Measurements from ENCODE around the gene PAQR8.
"Not testable (repeated sequence)": the region's sequence is repeated elsewhere in the genome, so short reads cannot be mapped to it uniquely, and the experiment has no call there.

The PAQR8 gene

DNA sequence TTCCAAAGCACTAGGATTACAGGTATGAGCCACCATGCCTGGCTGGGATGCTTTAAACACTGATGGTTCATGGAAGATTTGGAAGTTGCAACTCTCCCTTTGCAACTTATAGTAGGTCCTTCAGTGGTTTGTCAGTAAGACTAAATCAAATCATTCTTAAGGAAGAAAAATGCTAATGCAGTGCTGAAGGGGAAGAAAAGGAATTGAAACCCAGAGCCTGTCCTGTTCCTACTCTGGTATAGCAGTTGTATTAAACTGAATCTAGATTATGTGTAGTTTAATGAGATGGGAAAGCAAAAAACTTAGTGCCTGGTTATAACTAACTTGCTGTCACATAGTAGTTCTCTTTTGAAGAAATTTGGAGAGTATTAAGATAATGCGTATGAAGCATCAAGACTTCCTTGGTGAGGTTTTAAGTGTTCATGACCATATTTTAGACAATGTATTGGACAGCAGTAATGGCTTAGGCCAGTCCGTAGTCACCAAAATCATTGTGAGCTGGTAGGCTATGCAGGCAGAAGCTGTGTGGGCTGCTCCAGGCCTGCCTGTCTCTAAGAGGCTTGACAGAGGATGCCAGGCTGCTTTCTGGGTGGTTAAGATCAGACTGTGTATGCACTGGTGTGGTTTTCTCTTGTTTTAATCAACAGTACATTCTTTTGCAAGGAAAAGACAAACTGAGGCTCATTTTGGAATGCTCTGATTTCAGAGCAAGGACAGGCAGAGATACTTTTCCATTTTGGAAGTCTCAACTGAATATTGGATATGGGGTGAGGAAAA lies 14.0 kb downstream of the PAQR8 start:
- no peak for DNase-seq (ENCODE audit: low read depth in 2 of 2, low spot score in 1 of 2)

DNA sequence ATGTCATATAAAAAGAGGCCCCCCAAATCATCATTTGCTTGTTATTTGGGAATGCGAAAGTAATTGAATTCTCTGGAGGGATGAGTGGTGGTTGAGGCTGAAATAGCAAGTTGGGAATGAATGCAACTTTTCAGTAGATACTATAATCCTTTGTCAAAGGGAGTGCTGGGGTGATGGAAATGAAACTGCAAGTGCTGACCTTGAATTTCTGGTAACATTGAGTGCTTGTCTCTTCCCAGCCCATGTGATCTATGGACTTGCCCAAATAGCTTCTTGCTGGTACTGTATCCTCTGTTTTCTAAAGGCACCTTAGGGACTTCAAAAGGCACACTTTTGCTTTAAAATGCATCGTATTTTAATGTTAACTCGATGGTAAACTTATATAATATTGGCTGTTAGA lies 14.8 kb downstream of the PAQR8 start:
- no peak for DNase-seq (ENCODE audit: low read depth in 2 of 2, low spot score in 1 of 2)

DNA sequence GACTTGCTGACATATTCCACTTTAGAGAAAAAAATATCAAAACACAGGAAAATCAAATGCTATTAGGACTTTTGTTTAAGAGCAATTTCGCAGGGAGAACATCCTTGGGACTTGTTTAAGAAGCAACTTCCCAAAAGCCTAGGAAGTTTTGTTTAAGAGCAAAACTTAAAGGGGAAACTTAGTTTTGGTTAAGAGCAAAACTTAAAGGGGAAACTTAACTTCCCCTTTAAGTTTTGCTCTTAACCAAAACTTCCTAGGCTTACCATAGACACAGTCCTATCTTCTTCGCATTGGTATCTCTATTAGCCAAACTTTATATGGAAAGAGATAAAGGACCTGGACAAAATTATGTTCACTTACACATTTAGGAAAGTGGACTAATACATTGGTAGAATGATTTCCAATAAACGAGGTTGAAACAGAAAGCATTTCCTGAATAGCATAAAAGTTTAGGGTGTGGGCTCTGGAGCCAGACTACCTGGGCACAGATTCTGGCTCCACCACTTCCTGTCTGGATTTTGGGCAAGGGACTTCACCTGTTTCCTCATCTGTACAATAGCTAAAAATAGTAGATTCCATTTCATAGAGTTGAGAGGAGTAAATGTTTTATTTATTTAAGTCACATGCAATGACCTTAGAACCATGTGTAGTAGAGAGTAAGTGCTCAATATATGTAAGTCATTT lies 15.7 kb downstream of the PAQR8 start:
- no peak for DNase-seq (ENCODE audit: low read depth in 2 of 2, low spot score in 1 of 2)

DNA sequence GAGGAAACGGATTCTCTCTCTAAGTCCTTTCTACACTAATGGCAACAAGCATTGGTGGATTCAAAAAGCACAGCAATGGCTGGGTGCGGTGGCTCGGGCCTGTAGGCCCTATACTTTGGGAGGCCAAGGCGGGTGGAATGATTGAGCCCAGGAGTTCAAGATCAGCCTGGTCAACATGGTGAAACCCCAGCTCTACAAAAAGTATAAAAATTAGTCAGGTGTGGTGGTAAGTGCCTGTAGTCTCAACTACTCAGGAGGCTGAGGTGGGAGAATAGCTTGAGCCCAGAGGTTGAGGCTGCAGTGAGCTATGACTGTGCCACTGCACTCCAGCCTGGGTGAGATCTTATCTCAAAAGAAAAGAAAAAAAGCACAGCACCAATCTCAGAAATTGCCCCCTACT lies 19.3 kb downstream of the PAQR8 start:
- DNase-seq (ENCODE audit: low read depth in 2 of 2, low spot score in 1 of 2), result no peak

DNA sequence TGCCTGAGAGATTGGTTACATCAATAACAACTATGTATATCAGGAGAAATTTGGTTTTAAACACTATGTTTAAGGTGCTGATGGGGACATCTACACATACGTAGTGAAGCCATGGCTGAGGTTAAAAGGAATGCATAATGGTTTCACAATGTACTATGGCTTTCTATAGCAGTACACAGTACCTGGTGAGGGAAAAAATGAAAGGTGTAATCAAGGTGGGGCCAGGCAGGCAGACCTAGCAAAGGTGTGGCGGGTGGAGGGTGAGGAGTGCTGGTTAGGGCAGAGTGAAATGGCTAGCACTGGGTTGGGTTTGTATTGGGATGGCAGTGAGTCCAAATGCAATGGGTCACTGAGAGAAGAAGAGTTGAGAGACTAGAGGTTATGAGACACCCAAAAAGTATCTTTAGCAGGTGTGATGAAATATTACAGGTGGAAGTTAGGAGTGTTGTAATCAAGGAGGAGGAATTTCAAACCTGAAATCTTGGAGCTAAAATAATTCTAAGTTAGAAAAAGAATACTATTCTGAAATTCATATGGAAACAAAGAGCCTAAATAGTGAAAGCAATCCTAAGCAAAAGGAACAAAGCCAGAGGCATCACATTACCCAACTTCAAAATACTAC lies 22.3 kb downstream of the PAQR8 start:
- no peak for DNase-seq (ENCODE audit: low read depth in 2 of 2, low spot score in 1 of 2)

DNA sequence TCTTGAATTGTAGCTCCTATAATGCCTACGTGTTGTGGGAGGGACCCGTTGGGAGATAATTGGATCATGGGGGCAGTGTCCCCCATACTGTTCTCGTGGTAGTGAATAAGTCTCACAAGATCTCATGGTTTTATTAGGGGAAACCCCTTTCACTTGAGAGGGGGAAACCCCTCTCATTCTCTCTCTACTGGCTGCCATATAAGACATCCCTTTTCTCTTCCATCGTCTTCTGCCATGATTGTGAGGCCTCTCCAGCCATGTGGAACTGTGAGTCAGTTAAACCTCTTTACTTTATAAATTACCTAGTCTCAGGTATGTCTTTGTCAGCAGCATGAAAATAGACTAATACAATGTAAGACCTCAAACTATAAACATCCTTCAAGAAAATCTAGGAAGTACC lies 23.1 kb downstream of the PAQR8 start:
- no peak for DNase-seq (ENCODE audit: low read depth in 2 of 2, low spot score in 1 of 2)

DNA sequence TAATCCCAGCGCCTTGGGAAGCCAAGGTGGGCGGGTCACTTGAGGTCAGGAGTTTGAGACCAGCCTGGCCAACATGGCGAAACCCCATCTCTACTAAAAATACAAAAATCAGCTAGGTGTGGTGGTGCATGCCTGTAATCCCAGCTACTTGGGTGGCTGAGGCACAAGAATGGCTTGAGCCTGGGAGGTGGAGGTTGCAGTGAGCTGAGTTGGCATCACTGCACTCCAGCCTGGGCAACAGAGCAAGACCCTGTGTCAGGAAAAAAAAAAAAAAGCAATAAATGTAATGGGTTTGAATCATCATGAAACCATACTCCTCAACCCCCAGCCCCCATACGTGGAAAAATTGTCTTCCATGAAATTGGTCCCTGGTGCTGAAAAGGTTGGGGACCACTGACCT lies 26.2 kb downstream of the PAQR8 start:
- not testable (repeated sequence) for DNase-seq (ENCODE audit: low read depth in 2 of 2, low spot score in 1 of 2)

DNA sequence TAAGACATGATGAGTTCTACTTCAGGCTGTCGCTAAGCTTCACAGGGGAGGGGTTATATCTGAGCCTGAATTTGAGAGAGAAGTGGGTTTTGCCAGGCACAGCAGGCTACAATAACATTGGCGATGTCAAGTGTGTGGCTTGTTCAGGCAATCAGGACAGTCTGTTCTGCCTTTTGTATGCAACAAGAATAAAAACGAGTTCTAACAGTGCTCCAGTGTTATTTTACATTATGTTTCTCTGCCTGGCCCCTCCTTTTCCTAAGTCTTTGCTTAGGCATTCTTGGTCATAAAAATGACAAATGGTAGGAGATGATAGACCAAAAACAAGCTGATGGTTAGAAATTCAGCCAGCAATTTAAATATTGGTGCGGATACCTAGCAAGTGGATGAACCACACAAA lies 26.8 kb downstream of the PAQR8 start:
- DNase-seq (ENCODE audit: low read depth in 2 of 2, low spot score in 1 of 2), result no peak

DNA sequence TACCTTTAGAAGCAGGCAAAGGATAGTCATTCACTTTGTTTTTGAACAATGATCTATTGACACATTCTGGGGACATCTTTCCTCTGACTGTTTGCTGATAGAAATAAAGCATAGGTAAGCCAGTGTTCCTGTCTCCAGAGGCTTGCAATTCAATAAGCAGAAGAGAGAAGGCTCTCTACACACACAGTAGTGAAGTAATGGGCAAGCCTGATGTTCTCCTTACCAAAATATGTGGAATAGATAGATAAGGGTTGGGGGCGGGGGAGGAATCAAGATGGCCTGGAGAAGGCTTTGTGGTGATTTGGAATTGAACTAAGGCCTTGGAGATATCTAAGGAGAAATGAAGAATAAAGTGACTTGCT lies 27.3 kb downstream of the PAQR8 start:
- no peak for DNase-seq (ENCODE audit: low read depth in 2 of 2, low spot score in 1 of 2)

DNA sequence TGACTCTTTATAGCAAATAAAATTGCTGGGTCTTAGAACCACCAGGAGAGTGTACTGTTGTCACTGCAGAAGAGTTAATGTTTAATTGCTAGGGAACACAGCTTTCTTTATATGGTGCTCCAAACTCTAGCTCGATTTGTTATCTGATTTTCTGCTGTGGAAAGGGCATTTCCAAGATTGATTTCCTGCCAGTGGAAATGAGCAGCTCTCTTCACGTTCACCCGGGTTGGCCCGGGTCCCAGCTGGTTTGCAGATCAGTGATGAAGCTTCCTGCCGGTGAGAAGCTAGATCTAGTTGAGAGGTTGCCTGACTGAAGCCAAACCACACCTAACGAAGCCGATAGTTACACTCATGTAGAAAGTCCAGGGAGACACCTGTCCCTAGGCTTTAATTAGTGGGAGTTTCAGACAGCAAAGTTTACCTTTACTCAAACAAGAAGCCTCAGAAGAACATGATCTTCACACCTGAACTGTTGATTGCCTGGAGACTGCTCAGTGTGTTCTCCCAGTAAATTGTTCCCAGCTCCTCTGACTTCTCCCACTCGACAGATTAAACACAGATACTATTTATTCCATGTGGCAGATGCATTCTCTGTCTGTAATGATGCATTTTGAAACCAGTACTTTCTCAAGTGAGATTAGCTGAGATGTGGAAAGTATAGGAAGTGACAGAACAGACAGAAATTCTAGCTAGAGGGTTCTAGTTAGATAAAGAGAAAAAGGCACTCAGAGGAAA lies 27.8 kb downstream of the PAQR8 start:
- peak in 1 of 2 donors; percentile 22 for DNase-seq (ENCODE audit: low read depth in 2 of 2, low spot score in 1 of 2)

DNA sequence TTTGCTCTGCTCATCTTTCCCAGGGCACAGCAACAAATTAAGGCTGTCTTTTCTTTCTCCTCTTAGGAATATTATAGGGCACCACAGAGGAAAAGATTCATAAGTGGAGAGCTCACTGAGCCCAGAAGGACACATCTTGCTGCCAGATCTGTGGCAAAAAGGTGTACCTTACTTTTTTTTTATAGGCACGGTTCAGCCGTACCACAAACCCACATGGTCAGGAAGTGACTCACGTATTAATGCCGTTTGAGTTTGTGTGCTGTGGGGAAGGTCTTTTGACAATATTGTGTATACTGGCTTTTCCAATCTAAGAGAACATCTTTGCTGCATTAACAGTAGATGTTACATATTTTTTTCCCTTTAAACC lies 28.4 kb downstream of the PAQR8 start:
- peak; percentile 27 for DNase-seq (ENCODE audit: low read depth in 2 of 2, low spot score in 1 of 2)

DNA sequence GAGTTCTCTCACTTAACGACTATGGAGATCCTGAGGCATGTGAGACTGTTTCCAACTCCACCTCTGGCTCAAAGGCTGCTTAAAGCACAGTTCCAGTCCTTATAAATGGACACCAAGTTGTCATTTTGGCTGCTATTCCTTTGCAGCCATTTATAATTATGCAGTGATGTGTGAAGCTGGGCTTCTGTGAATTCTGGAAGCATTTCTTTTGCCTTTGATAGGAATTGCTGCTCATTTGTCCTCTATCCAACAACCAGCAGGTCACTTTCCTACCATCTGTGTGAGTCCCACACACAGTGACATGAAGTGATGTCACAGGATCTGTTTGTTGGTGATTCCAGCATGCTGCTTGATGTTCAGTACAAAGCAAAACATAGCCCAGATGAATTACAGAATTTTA lies 29.6 kb downstream of the PAQR8 start:
- DNase-seq (ENCODE audit: low read depth in 2 of 2, low spot score in 1 of 2), result no peak

DNA sequence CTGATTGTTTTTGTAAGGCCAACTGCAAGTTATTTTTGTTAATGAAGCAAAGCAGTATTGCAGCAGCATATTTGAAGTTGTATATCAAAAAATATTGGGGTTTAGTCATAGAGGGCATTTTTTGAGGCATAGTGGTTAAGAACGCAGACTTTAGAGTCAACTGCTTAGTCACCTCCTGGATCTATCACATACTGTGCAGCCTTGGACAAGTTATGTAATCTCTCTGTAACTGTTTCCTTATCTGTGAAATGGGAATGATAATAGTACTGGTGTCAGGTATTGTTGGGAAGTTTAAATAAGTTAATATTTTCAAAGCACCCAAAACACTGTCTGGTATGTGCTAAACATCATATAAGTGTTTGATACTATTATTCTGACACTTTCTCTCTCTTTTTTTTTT lies 31.0 kb downstream of the PAQR8 start:
- no peak for DNase-seq (ENCODE audit: low read depth in 2 of 2, low spot score in 1 of 2)

DNA sequence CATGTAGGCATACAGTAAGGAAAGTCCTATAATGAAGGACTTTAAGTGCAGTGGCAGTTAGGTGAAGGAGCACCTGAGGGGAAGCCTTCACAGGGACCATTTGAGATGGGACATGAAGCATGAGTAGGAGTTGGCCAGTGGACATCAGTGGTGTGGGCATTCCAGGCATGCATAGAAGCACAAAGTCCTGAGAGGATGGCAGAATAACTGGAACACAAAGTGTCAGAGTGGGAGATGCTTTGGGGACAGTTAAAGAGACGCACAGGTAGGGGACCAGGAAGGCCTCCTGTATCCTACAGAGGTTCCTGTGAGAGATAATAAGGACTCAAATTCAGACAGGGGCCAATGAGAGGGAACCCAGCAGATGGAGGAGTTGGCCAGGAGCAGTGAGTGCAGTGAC lies 31.8 kb downstream of the PAQR8 start:
- DNase-seq (ENCODE audit: low read depth in 2 of 2, low spot score in 1 of 2), result no peak

DNA sequence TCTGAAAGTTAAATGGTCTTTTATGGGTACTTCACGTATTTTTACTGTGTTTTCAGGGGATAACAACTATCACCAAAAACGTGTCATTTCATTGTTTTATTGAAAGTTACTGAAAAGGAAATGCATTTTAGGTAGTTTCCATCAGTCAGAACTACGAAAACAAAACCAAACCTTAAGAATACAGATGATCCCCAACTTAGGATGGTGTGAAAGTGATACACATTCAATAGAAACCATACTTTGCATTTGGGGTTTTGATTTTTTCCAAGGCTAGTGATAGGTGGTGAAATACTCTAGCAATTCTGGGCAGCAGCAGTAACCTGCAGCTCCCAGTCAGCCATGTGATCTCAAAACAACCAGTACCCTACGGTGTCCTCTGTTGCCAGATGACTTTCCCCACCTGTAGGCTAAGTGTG lies 32.3 kb downstream of the PAQR8 start:
- DNase-seq (ENCODE audit: low read depth in 2 of 2, low spot score in 1 of 2), result no peak

DNA sequence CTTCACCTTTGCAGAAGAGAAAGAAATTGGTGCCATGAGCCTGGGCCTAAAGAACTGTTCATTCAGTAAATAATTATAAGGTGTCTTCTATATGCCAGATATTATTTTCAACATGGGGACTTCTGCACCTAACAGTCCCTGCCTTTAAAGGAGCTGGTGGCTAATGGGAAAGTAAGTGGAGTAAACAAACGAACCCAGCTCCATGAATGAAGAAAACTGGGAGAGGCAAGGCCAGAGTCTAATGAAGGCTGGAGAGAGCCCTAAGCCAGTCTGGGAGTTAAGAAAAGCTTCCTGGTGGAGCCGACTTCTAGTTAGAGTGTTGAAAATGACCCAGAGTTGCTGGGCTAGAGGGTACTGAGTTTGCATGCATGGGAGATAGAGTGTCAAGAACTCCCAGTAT lies 34.0 kb downstream of the PAQR8 start:
- no peak for DNase-seq (ENCODE audit: low read depth in 2 of 2, low spot score in 1 of 2)

DNA sequence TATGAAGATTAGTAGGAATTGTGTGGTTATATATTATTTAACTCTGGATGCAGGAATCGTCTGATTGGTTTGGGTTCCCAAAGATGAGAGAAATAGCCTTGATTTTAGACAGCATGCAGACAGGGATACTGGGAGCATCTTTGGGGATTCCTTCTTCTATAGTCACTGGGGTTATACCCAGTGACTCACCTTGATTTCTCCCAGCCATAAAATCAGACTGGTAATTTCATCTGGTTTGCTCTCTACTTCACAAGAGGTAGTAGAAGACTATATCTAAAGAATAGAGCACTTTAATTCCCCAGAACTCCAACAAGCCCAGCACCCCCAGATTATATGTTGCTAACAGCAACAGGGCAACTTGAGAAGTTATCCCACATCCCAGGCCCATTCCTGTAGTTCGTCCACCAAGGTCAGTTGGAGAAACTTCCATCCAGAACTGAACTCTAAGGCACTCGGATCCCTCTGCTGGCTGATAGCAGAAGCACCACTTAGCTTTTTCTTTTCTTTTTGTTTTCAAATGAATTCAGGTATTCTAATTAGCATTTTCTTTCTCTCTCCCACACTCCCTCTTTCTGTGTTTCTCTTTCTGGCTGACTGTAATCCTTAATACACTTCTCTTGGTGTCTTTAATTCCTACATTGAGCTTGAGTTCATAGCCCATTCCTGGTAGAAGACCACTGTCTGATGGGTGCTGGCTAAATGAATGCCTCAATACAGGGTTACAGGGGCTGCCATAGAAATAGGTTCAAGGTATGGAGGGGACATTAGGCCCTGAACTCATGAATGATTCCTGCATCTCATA lies 37.8 kb downstream of the PAQR8 start:
- DNase-seq (ENCODE audit: low read depth in 2 of 2, low spot score in 1 of 2), result no peak

DNA sequence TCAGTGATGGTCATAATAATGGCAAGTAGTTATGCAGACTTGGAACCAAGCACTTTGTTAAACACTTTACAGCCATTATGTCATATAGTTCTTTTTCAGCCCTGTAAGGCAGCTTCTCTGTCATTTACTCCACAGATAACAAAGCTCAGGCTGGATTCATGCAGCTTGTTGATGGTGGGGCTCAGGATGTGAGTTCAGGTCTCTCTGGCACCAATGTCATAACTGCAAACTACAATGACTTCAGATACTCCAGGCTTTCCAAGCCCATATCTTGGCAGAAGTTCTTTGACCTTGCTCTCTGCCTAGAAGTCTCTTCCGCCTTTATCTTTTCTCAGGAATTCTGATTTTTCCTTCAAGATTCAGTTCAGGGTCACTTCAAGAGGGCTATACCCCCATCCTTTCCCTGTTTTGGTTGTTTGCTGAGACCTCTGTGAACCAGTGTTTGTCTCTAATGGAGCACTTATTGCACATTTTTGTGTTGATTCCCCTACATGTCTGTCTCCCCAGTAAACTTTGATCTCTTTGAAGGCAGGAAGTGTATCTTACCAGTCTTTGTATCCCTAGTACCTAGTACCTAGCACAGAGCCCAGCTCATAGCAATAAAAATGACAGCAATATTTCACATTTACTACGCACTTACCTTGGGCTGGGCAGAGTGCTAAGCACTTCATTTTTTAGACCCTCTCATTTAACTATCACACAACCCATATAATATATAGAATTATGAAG lies 38.5 kb downstream of the PAQR8 start:
- DNase-seq (ENCODE audit: low read depth in 2 of 2, low spot score in 1 of 2), result no peak

DNA sequence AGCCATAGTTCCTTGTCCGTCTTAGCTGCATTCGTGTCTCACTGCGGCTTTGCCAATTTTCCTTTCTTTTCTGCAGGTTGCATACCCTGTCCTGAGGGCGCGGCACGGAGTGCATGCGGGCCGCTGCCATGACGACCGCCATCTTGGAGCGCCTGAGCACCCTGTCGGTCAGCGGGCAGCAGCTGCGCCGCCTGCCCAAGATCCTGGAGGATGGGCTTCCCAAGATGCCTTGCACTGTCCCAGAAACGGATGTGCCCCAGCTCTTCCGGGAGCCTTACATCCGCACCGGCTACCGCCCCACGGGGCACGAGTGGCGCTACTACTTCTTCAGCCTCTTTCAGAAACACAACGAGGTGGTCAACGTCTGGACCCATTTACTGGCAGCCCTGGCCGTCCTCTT lies 41.1 kb downstream of the PAQR8 start:
- DNase-seq (ENCODE audit: low read depth in 2 of 2, low spot score in 1 of 2), result no peak

DNA sequence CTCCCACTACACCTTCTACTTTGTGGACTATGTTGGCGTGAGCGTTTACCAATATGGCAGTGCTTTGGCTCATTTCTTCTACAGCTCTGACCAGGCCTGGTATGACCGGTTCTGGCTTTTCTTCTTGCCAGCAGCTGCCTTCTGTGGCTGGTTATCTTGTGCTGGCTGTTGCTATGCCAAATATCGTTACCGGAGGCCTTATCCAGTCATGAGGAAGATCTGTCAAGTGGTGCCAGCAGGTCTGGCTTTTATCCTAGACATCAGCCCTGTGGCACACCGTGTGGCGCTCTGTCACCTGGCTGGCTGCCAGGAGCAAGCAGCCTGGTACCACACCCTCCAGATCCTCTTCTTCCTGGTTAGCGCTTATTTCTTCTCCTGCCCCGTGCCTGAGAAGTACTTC lies 41.7 kb downstream of the PAQR8 start:
- DNase-seq (ENCODE audit: low read depth in 2 of 2, low spot score in 1 of 2), result no peak

Measured in stimulated activated CD8-positive, alpha-beta memory T cell treated with anti-CD3 and anti-CD28 coated beads, Interleukin-4, amount 100 ng/mL, for 1 hour (primary cell).